NCI-H446 (cell line): ENCODE data around the gene DDI2.

Experiments
- DNase-seq, 2 experiments: peaks; one replicate each; lab custom pipeline; 2025; lab: John Stamatoyannopoulos, UW

Gene DDI2

DNA sequence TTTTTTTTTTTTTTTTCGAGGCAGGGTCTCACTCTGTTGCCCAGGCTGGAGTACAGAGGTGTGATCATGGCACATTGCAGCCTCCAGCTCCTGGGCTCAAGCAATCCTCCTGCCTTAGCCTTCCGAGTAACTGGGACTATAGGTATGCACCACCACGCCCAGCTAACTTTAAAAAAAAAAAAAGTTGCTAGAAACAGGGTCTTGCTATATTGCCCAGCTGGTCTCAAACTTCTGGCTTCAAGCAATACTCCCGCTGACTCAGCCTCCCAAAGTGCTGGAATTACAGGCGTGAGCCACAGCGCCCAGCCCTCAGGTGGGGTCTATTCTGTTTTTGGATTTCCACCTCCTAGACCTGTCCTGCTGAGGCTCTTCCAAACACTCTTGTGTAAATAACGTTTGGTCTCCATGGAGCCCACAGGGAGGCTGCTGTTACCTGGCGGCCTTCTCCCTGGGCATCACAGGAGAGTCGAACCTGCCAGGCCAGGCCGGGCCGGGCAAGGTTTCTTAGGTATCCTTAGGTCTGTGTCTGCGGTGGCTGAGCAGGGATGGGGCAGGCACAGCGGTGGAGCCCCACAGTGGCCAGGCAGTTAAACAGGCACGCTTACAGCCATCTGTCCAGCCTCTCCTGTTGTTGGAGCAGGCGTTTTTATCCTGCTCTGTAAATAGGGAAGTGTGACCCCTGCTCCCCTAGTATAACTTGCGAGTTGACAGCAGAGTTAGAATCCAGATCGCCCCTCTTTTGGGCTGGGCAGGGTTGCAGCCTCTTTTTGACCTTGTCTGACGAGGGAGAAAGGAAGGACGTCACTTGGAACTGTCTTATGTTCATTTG is 85.7 kb downstream of the DDI2 start:
- DNase-seq: no peak

DNA sequence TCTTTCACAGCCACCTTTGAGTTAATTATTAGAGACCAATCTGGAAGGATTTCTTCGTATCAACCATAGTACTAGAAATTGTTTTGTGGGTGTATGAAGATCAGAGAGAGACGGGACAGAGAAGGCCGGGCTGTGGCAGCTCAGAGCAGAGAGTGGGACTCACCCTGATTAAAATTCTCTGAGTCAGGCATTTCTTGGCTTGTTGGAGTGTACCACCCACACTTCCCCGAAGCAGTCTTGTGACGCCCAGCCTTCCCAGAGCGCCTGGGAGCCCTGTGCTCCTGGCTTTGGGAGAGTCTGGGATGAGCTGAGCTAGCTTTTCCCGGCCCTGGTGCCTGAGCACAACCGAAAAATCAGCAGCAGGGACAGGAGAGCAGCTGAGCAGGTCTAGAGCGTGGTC is 86.3 kb downstream of the DDI2 start:
- no peak for DNase-seq

DNA sequence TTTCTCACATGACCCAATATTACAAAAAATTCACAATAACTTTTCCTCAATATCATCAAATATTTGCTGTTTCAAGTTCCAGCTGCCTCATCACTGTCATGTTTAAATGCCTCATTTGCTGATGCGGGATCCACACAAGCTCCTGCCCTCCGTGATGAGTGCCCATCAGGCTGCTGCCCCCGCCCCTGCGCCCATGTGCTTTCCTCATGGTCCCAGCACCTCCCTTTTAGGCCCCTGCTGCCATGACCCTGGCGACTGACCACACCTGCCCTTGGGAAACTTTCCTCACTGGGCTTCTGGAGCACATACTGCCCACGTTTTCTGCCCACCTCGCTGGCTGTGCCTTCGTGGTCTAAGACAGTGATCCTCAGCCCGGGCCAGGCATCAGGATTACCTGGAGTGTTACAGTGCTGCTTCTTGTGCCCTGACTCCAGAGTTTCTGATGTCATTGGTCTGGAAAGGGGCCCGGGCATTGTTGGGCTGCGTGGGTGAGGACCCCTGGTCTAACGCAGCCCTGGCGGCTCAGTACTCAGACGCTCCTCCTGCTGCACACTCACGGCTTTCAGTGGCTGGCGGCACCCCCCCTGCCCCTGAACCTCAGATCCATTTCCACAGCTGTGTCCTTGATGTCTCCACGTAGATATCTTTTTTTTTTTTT is 87.4 kb downstream of the DDI2 start:
- DNase-seq: no peak

DNA sequence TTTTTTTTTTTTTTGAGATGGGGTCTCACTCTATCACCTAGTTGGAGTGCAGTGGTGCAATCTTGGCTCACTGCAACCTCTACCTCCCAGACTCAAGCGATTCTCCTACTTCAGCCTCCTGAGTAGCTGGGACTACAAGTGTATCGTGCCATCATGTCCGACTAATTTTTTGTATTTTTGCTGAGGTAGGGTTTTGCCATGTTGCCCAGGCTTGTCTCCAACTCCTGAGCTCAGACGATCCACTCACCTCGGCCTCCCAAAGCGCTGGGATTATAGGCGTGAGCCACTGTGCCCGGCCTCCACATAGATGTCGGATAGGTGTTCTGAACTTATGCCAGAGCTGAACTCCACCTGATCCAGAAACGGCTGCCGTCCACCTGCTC is 87.9 kb downstream of the DDI2 start:
- DNase-seq: no peak

DNA sequence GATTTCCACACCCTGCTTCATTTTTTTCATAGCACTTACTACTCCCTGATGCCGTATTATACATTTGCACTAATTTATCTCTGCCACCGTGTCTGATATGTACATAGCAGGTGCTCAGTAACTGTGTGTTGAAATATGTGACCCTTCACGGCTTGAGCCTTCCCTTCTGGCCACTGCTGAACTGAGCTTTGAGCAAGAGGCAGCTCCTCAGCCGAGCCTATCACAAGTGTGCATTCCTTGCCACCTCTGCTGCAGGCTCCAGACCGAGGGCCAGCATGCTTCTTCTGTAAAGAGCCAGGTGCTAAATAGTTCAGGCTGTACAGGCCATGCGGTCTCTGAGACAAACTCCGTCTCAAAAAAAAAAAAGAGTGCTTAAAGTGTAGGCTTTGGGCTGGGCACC is 89.5 kb downstream of the DDI2 start:
- no peak for DNase-seq

DNA sequence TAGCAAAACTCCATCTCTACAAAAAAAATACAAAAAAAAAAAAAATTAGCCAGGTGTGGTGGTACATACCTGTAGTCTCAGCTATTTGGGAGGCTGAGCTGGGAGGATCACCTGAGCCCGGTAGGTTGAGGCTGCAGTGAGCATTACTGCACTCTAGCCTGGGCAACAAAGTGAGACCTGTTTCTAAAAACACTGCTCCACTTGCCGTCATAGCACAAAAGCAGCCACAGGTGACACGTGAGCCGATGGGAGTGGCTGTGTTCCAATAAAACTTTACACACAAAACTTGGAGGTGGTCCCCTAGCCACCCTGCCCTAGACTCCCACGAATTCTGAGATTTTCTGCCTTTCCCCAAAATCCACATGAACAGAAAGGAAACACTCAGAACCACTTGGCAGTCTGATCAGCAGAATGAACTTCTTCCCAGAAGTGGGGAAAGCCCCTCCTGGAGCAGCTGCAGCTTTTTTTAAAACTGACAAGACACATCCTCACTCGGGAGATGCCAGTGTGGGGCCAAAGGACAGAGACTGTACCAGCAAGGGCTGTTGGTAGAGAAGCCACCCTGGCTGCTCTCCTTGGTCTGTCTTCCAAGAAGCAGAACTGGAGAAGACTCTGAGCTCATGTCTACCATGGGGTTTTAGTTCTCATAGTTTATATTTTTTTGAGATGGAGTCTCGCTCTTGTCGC is 90.1 kb downstream of the DDI2 start:
- no peak for DNase-seq

DNA sequence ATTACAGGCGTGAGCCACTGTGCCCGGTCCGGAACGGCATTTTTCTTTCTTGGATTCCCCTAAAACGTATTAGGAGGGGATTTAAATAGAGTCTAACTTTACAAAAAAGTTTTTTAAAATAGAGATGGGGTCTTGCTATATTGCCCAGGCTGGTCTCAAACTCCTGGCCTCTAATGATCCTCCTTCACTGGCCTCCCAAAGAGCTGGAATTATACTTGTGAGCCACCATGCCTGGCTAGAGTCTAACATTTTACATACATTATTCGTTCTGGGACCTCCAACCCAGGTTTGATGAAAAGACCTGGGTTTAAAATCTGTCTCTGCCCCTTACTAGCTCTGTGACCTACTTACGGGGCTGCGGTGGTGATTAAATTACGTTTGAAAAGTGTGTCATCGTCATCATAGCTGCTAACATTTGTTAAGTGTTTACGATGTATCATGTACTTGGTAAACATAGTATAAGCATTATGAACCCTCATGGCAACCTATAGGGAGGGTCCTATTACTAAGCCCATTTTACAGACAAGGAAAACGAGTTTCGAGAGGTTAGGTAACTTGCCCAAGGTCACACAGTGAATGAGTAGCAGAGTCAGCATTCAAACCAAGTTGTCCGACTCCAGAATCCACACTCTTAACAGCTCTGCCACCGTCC is 91.4 kb downstream of the DDI2 start:
- no peak for DNase-seq

DNA sequence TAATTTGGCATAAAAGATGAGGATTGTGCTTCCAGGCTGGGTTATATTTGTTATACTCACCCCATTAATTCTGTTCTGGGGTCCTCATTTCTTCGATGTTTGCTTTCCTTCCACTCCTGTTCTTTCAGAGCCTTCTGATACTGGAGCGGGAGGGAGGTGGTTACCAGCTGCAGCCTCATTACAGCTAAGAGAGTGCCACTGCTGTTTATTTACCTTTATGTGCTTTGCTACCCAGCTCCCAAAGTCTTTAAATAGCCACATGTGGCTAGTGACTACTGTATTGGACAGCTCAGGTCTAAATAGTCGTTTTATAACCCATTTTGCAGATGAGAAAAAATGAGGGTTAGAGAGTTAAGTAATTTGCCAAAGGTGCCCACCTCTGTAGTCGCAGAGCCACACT is 92.0 kb downstream of the DDI2 start:
- no peak for DNase-seq

DNA sequence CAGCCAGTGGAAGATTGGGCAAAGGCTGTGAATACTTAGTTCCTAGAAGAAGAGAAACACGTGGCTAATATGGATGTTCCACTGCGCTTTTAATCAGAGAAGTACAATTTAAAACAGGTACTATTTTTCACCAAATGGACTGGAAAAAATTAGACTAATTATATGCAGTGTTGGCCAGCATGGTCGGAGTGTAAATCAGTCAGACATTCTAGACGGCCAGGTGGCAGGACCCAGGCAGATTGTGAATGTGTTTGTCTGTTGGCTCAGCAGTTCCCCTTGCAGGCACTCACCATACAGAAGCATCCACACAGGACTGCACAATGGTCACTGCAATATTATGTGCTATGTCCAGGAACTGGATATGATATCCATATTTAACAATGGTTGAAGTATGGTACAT is 94.9 kb downstream of the DDI2 start:
- peak in 1 of 2 experiments; percentile 23 for DNase-seq

DNA sequence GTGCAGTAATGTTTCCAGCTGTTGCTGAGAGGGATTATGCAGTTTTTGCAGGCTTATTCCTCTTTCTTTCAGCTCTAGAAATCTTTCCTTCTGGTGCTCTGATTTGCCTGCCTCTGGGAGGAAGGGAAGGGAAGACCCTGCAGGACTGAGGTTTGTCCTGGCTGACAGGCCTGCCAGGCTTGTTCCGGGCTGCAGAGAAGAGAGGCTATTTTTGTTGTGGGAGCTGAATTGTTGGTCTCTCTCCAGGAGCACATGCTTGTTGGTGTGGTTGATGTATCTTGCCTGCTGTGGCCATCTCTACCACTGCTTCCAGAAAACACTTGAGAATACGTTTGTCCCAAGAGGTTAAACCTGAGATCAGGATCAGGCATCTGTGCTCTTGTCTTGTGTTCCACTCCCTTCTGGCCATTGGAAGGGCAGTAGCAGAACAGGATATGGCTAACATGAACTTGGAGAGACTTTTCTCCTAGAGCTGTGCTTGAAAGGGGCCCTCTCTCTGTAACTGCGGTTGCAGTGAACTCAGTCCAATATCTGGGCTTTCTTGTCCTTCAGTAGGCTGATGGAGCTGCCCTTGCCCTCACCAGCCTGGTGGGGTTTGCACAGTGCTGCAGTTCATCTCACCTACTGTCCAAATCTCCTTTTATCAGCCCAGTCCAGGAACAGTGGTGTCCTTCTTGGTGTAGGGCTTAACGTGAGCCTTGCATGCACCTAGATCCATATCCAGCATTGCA is 97.3 kb downstream of the DDI2 start:
- no peak for DNase-seq

DNA sequence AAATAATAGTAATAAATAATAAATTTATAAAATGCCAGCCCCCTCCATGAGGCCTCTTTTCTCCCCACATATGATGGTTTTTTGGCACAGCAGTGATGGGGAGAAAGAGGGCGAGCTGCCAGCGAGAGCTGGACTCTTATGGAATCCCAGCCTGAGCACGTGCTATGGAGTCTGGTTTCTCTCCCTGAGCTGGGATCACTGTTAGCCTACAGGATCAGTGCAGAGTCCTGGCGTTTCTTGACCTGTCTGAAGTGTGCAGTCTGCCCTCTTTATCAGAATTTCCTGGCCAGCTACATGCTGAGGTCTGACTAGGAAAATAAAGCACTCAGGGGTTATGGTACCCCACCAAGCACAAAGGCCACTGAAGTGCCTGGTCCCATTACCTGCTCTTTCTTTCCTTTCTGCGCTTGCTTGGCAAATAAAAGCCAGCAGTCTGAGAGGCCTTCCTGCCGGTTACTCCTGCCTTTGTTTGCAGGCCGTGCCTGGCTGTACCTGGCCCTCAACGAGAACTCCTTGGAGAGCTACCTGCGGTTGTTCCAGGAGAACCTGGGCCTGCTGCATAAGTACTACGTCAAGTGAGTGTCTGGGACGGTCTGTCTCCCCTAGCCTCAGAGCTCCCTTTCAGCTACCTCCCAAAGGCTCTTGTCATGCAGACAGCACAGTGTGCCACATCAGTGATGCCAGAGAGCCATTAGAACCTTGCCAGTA is 100.3 kb downstream of the DDI2 start:
- DNase-seq: no peak

DNA sequence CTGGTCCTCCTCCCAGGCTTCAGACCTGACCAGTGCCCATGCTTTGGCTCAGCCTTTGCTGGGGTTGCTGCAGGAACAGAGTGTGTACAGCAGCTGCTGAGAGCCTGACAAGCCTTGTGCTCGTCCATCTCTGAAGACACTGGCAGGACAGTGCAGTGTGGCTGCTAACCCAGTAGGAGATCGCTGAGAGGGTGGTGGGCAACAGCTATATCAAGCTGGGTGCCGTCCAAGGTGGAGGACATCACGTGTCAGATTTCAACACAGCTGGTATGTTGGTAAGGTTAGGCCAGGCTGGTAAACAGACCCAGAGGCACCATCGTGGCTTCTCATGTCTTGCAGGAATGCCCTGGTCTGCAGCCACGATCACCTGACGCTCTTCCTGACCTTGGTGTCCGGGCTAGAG is 100.9 kb downstream of the DDI2 start:
- no peak for DNase-seq
